ENCODE data around the gene XPC. TPM values are rescaled to one million over a fixed set of nuclear protein-coding genes. Genes with fewer than 3 reads are reported as not detected.
A peak's percentile ranks its signal among the peaks of the same experiment; 100 is the strongest.

The XPC gene
- total RNA-seq, 2 donors from 2014 or later: 33.2 to 34.9 TPM

- H3K36me3 ChIP-seq (replicated peaks in 1 of 2; ENCODE audit: insufficient read depth in 1 of 2, low read depth in 2 of 2): no peaks in the 10 kb centered on the region
- H3K9me3 ChIP-seq: no peaks in the 10 kb centered on the region
- DNase-seq (no peak), ATAC-seq (no peak)
- H3K27ac ChIP-seq: peak overlapping the region in 2 of 4 donors; percentile 59 to 68
- no peak overlapping the region for H3K4me3 ChIP-seq
- H3K27me3 ChIP-seq: no peaks in the 10 kb centered on the region
- 72 to 87% methylated on average over 4 of the region's 4 CpGs for WGBS, 2 donors
- peaks cover 37% of the 10 kb centered on the region for H3K4me1 ChIP-seq
- intact Hi-C loops (cut with DNase I): loop anchor here (5.0 kb wide), 1 partner anchor 266 kb away; no protein-coding TSS in a partner anchor
- no peak for TF ChIP-seq CTCF (IDR thresholded peaks at IDR 0.05)
Measured at GRCh38 chr3:14200841-14201240, 22.4 kb upstream of the XPC start.

DNA sequence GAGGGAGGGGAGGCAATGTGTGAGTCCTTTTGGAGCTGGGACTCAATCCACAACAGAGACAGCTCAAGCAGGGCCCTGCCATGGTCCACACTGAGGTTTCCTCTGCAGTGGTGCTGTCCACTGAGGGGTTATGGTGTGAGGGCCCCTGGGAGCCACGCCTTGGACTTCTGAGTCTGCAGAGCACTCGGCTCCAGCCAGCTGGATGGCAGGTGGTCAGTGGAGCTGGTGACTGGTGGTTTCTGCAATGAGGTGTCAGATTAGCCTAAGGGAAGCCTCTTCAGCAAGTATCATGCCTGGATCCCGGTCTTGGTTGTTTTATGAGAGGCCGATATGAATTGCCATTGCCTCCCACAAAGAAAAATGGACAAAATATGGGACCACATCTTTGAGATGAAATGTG, 21.9 kb upstream of the XPC start:
- TF ChIP-seq CTCF (IDR thresholded peaks at IDR 0.05): no peak
- TF ChIP-seq POLR2A (IDR thresholded peaks at IDR 0.05): no peak
- H3K9me3 ChIP-seq: no peaks in the 10 kb centered on the region
- H3K4me1 ChIP-seq: peaks cover 37% of the 10 kb centered on the region
- no peak overlapping the region for H3K4me3 ChIP-seq
- DNase-seq (no peak), ATAC-seq (no peak)
- no peak overlapping the region for H3K27ac ChIP-seq
- H3K27me3 ChIP-seq: no peaks in the 10 kb centered on the region
- H3K36me3 ChIP-seq (replicated peaks in 1 of 2; ENCODE audit: insufficient read depth in 1 of 2, low read depth in 2 of 2): no peaks in the 10 kb centered on the region
- 84 to 89% methylated on average over 4 of the region's 4 CpGs for WGBS, 2 donors
- intact Hi-C loops (cut with DNase I): loop anchor here (5.0 kb wide), 1 partner anchor 267 kb away; no protein-coding TSS in a partner anchor

- intact Hi-C loops (cut with DNase I): loop anchor here (5.0 kb wide), 1 partner anchor 268 kb away; no protein-coding TSS in a partner anchor
- TF ChIP-seq POLR2A (IDR thresholded peaks at IDR 0.05) (no peak), CTCF (IDR thresholded peaks at IDR 0.05) (no peak)
- no peak for DNase-seq
- H3K27me3 ChIP-seq: no peaks in the 10 kb centered on the region
- no peaks in the 10 kb centered on the region for H3K9me3 ChIP-seq
- H3K4me3 ChIP-seq: no peak overlapping the region
- 67 to 95% methylated on average over 4 of the region's 4 CpGs for WGBS, 2 donors
- ATAC-seq: no peak
- H3K27ac ChIP-seq: no peak overlapping the region
- peaks cover 34% of the 10 kb centered on the region for H3K4me1 ChIP-seq
- H3K36me3 ChIP-seq (replicated peaks in 1 of 2; ENCODE audit: insufficient read depth in 1 of 2, low read depth in 2 of 2): no peaks in the 10 kb centered on the region
Measured at GRCh38 chr3:14199641-14200040, 21.2 kb upstream of the XPC start.

DNA sequence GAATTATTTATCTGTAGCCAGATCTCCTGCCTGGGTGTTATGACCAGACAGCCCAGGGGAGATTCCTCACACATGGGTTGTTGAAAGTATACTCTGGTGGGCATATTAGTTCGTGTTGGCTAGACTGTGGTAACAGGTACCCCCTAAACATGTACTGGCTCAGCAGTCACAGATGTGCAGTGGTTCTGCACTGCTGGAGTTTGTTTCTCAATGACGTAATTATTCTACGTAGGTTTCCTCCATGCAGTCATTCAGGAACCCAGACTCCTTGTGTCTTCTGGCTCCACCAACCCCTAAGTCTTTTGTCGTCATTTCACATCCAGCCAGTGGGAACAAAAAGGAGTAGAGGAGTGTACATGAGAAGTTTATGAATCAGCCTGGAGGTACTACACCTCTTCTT, 16.5 kb upstream of the XPC start:
- ATAC-seq (no peak), DNase-seq (no peak)
- peaks cover 0 to 2% of the 10 kb centered on the region in 2 donors for H3K36me3 ChIP-seq (replicated peaks in 1 of 2; ENCODE audit: insufficient read depth in 1 of 2, low read depth in 2 of 2)
- intact Hi-C loops (cut with DNase I): no loop called here
- 94% methylated on average over 4 of the region's 4 CpGs for WGBS, 2 donors
- TF ChIP-seq POLR2A (IDR thresholded peaks at IDR 0.05) (no peak), CTCF (IDR thresholded peaks at IDR 0.05) (no peak)
- H3K4me3 ChIP-seq: no peak overlapping the region
- no peak overlapping the region for H3K27ac ChIP-seq
- no peaks in the 10 kb centered on the region for H3K27me3 ChIP-seq
- no peaks in the 10 kb centered on the region for H3K9me3 ChIP-seq
- no peaks in the 10 kb centered on the region for H3K4me1 ChIP-seq

DNA sequence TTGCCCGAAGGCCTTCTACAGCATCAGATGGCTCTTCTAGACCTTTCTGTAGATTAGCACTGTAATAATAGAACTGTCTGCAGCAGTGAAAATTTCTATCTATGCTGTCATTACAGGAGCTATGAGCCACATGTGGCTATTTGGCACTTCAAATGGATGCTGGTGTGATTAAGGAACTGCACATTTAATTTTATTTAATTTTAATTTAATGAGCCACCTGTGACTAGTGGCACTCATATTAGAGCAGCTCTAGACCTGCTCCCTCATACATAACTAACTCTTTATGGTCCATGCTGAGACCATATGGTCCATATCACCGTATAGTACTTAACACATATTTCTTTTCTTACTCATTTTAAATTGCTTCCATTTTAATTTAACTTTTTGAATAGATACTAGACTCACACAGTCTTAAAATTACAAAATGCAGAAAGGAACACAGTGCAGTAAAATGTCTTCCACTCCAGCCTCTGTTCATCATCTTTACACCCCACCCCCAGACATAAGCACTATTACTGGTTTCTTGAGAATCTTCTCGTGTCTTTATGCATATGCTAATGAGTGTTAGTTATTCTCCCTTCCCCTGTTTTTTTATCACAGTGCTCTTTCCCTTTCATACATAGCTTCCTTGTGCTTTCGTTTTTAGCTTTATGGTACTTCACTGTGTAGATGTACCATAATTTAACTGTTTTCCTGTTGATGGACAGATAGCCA, 9.8 kb upstream of the XPC start:
- TF ChIP-seq POLR2A (IDR thresholded peaks at IDR 0.05) (no peak), CTCF (IDR thresholded peaks at IDR 0.05) (no peak)
- no peaks in the 10 kb centered on the region for H3K27me3 ChIP-seq
- no peaks in the 10 kb centered on the region for H3K4me1 ChIP-seq
- H3K36me3 ChIP-seq (replicated peaks in 1 of 2; ENCODE audit: insufficient read depth in 1 of 2, low read depth in 2 of 2): peaks cover 0 to 10% of the 10 kb centered on the region in 2 donors
- no peak for ATAC-seq
- H3K9me3 ChIP-seq: no peaks in the 10 kb centered on the region
- intact Hi-C loops (cut with DNase I): no loop called here
- H3K27ac ChIP-seq: no peak overlapping the region
- WGBS, 2 donors: 58 to 87% methylated on average over 4 of the region's 4 CpGs
- no peak for DNase-seq
- H3K4me3 ChIP-seq: no peak overlapping the region
